Measurements from ENCODE around the gene METTL23.

METTL23 gene

DNA sequence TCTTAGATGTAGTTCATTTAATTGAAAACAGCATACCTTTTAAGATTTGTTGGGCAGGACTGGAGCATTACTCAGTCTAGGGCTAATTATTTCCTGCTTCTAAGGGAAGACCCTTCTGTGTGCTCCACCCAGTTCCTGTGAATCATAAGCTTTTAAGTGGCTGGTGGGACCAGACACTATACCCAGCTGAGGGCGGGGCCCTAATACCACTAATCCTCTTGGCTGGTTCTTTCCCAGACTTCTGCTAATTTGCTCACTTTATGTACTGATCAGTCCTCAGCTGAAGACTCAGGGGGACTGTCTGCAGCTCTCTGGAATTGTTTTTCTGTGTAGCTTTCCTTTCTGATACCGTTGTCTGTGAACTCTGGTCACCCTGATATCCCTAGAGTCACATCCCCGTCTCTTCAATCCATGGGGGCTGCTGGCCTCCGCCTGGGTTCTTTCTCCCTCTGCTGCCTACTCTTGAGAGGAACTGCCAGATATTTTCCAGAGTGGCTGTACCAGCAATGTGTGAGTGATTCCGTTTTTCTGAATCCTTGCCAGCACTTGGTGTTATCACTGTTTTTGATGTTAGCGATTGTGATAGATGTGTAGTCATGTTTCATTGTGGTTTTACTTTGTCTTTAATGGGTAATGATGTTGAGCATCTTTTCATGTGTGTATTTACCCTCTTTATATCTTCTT is 46.3 kb downstream of the METTL23 start:
- H3K4me1 ChIP-seq = peaks cover 13 to 24% (median 17%) of the 10 kb centered on the region in 10 experiments
- H3K9ac ChIP-seq = peak overlapping the region in 5 of 11 experiments; percentile 24 to 53 (median 41); a peak in 9 of 22 replicates
- no peaks in the 10 kb centered on the region for H3K27me3 ChIP-seq
- H3K4me2 ChIP-seq = peak overlapping the region; percentile 33 to 82 (median 68)
- H3K9me3 ChIP-seq (replicated peaks in 1 of 11) = peaks cover 10 to 39% (median 21%) of the 10 kb centered on the region in 11 experiments; a peak in 21 of 22 replicates
- H3K27ac ChIP-seq = peak overlapping the region in 10 of 11 experiments; percentile 2 to 81 (median 60); a peak in 18 of 22 replicates
- peaks cover 69 to 88% (median 80%) of the 10 kb centered on the region in 11 experiments for H3K36me3 ChIP-seq
- no peak for TF ChIP-seq Cebpa-rat (IDR thresholded peaks at IDR 0.05)
- H4K20me1 ChIP-seq = no peaks in the 10 kb centered on the region
- H3K4me3 ChIP-seq = peak overlapping the region in 5 of 10 experiments; percentile 15 to 57 (median 42); a peak in 8 of 20 replicates

DNA sequence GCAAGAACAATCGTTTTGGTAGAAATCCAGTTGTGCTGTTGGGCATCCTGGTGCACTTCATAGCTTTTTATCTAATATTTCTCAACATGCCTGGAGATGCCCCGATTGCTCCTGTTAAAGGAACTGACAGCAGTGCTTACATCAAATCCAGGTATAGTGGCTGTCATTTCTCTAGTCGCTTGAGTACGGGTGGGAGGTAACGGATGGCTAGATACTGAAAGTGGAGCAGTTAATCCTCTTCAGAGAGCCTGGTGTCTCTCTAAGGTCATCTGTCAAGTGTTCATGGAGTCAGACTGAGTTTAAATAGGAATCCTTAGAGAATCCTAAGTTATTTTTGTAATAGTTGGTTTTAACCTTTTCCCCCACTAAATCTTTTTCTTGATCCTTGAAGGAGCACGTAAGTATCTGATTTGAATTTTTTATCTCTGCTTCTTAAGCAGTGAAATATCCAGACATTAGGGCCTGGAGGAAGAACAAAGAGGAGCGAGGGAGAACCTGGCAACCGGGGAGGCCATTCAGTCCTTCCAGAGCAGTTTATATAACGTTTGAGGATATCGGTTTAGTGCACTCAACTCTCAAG is 48.5 kb downstream of the METTL23 start:
- H3K4me2 ChIP-seq = no peak overlapping the region
- H3K9ac ChIP-seq = no peak overlapping the region
- H3K36me3 ChIP-seq = peaks cover 57 to 80% (median 71%) of the 10 kb centered on the region in 11 experiments
- H3K27ac ChIP-seq = no peak overlapping the region
- H3K4me3 ChIP-seq = no peak overlapping the region
- H4K20me1 ChIP-seq = no peaks in the 10 kb centered on the region
- peaks cover 13 to 24% (median 17%) of the 10 kb centered on the region in 10 experiments for H3K4me1 ChIP-seq
- no peak for TF ChIP-seq Cebpa-rat (IDR thresholded peaks at IDR 0.05)
- no peaks in the 10 kb centered on the region for H3K27me3 ChIP-seq
- H3K9me3 ChIP-seq (replicated peaks in 1 of 11) = peaks cover 0 to 20% (median 5%) of the 10 kb centered on the region in 11 experiments; a peak in 6 of 22 replicates

GRCh38 chr17:76781056-76781982 is 54.7 kb downstream of the METTL23 start:
- peak overlapping the region in 3 of 11 experiments; percentile 14 to 81 (median 79); a peak in 6 of 22 replicates for H3K27ac ChIP-seq
- H3K4me3 ChIP-seq = no peak overlapping the region
- no peak for TF ChIP-seq Cebpa-rat (IDR thresholded peaks at IDR 0.05)
- H4K20me1 ChIP-seq = no peaks in the 10 kb centered on the region
- peak overlapping the region in 4 of 11 experiments; percentile 6 to 30 (median 14); a peak in 4 of 22 replicates for H3K4me2 ChIP-seq
- H3K4me1 ChIP-seq = peaks cover 12 to 48% (median 25%) of the 10 kb centered on the region in 10 experiments; a peak in 19 of 20 replicates
- H3K9me3 ChIP-seq (replicated peaks in 1 of 11) = no peaks in the 10 kb centered on the region
- no peaks in the 10 kb centered on the region for H3K27me3 ChIP-seq
- no peak overlapping the region for H3K9ac ChIP-seq
- peaks cover 23 to 60% (median 34%) of the 10 kb centered on the region in 11 experiments for H3K36me3 ChIP-seq

DNA sequence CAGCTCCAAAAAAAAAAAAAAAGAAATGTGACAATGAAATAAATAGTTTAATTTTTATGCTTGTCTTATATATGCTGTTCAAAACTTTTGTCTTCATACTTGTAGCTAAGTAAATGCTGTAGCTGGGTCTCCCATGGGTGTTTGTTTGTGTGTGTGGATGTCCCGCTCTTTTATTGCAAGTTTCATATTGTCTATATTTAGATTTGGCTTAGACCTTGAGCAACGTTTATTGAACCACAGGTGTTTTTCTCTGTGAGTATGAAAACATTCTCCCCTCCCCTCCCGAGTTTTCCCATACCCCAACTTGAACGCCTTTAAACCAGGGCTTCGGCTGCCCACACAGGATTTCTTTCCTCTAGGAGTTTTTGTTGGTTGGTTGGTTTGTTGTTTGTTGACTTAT is 56.5 kb downstream of the METTL23 start:
- H4K20me1 ChIP-seq = no peaks in the 10 kb centered on the region
- H3K9ac ChIP-seq = peak overlapping the region in 5 of 11 experiments; percentile 27 to 70 (median 58); a peak in 9 of 22 replicates
- peaks cover 4 to 42% (median 16%) of the 10 kb centered on the region in 11 experiments; a peak in 21 of 22 replicates for H3K36me3 ChIP-seq
- no peaks in the 10 kb centered on the region for H3K9me3 ChIP-seq (replicated peaks in 1 of 11)
- H3K4me3 ChIP-seq = peak overlapping the region in 2 of 10 experiments; percentile 20 to 22; a peak in 2 of 20 replicates
- H3K27me3 ChIP-seq = no peaks in the 10 kb centered on the region
- peaks cover 12 to 66% (median 30%) of the 10 kb centered on the region in 10 experiments; a peak in 19 of 20 replicates for H3K4me1 ChIP-seq
- peak overlapping the region; percentile 33 to 82 (median 65); a peak in 21 of 22 replicates for H3K4me2 ChIP-seq
- peak in 2 of 11 experiments; percentile 5 to 29; a peak in 1 of 22 replicates for TF ChIP-seq Cebpa-rat (IDR thresholded peaks at IDR 0.05)
- H3K27ac ChIP-seq = peak overlapping the region in 8 of 11 experiments; percentile 13 to 83 (median 62); a peak in 14 of 22 replicates
